ENCODE measurements around the gene IQCH. TPM values are rescaled to one million over a fixed set of nuclear protein-coding genes. Genes with fewer than 3 reads are reported as not detected.

Gene IQCH
- total and polyA plus RNA-seq, 9 donors, result 0.54 to 10.0 (median 0.84) TPM

GRCh38 chr15:67227846-67228245, 26.7 kb upstream of the IQCH start:
- H3K27ac ChIP-seq, result no peak overlapping the region
- DNase-seq, result no peak
- H3K36me3 ChIP-seq, result no peaks in the 10 kb centered on the region
- TF ChIP-seq EP300 (IDR thresholded peaks at IDR 0.05), result no peak
- no peak for TF ChIP-seq CTCF (IDR thresholded peaks at IDR 0.05)
- no peak for TF ChIP-seq POLR2A (IDR thresholded peaks at IDR 0.05)
- H3K4me1 ChIP-seq (ENCODE audit: insufficient read depth), result peaks cover 3% of the 10 kb centered on the region
- H3K27me3 ChIP-seq, result no peaks in the 10 kb centered on the region
- H3K4me3 ChIP-seq, result no peak overlapping the region
- intact Hi-C loops (cut with DNase I), result no loop called here
- 93 to 100% (median 98%) methylated on average over 1 of the region's 1 CpG for WGBS, 3 donors
- H3K9me3 ChIP-seq, result no peaks in the 10 kb centered on the region

GRCh38 chr15:67228286-67228685, 26.3 kb upstream of the IQCH start:
- Histone ChIP-seq H3K36me3 (no peaks in the 10 kb centered on the region), H3K9me3 (no peaks in the 10 kb centered on the region), H3K4me1 (ENCODE audit: insufficient read depth) (peaks cover 3% of the 10 kb centered on the region), H3K27me3 (no peaks in the 10 kb centered on the region), H3K27ac (no peak overlapping the region), H3K4me3 (no peak overlapping the region)
- WGBS, 3 donors, result 68 to 77% (median 71%) methylated on average over 1 of the region's 1 CpG
- DNase-seq, result no peak
- TF ChIP-seq POLR2A (IDR thresholded peaks at IDR 0.05), result no peak
- no peak for TF ChIP-seq CTCF (IDR thresholded peaks at IDR 0.05)
- no peak for TF ChIP-seq EP300 (IDR thresholded peaks at IDR 0.05)
- intact Hi-C loops (cut with DNase I), result no loop called here

- H3K36me3 ChIP-seq, result no peaks in the 10 kb centered on the region
- 95 to 100% (median 98%) methylated on average over 2 of the region's 2 CpGs for WGBS, 3 donors
- H3K4me1 ChIP-seq (ENCODE audit: insufficient read depth), result peaks cover 3% of the 10 kb centered on the region
- no peaks in the 10 kb centered on the region for H3K27me3 ChIP-seq
- no peak for TF ChIP-seq CTCF (IDR thresholded peaks at IDR 0.05)
- no peak for TF ChIP-seq POLR2A (IDR thresholded peaks at IDR 0.05)
- TF ChIP-seq EP300 (IDR thresholded peaks at IDR 0.05), result no peak
- H3K27ac ChIP-seq, result no peak overlapping the region
- DNase-seq, result no peak
- intact Hi-C loops (cut with DNase I), result no loop called here
- no peak overlapping the region for H3K4me3 ChIP-seq
- H3K9me3 ChIP-seq, result no peaks in the 10 kb centered on the region
Measured at GRCh38 chr15:67230504-67230903, 24.1 kb upstream of the IQCH start.

GRCh38 chr15:67232591-67232990, 22.0 kb upstream of the IQCH start:
- Histone ChIP-seq H3K27me3 (no peaks in the 10 kb centered on the region), H3K36me3 (no peaks in the 10 kb centered on the region), H3K9me3 (no peaks in the 10 kb centered on the region), H3K4me3 (no peak overlapping the region), H3K4me1 (ENCODE audit: insufficient read depth) (peaks cover 3% of the 10 kb centered on the region), H3K27ac (no peak overlapping the region)
- TF ChIP-seq EP300 (IDR thresholded peaks at IDR 0.05), result no peak
- TF ChIP-seq POLR2A (IDR thresholded peaks at IDR 0.05), result no peak
- no peak for TF ChIP-seq CTCF (IDR thresholded peaks at IDR 0.05)
- no peak for DNase-seq
- WGBS, 3 donors, result 42 to 62% (median 50%) methylated on average over 3 of the region's 3 CpGs
- intact Hi-C loops (cut with DNase I), result no loop called here
